ENCODE measurements around the gene UMPS.
"Not testable (repeated sequence)": the region's sequence is repeated elsewhere in the genome, so short reads cannot be mapped to it uniquely, and the experiment has no call there.

The UMPS gene

GRCh38 chr3:124775877-124776276 lies 45.6 kb downstream of the UMPS start:
- FAIRE-seq: no peak
- no peak for DNase-seq (ENCODE audit: extremely low spot score, insufficient read length, low read depth)

GRCh38 chr3:124776856-124777255 lies 46.6 kb downstream of the UMPS start:
- DNase-seq (ENCODE audit: extremely low spot score, insufficient read length, low read depth): no peak

GRCh38 chr3:124777762-124778470 lies 47.7 kb downstream of the UMPS start:
- DNase-seq (ENCODE audit: extremely low spot score, insufficient read length, low read depth): no peak
- FAIRE-seq: no peak

More at GRCh38 chr3:124776856-124777255, 46.6 kb downstream of the UMPS start:
- no peak for FAIRE-seq

- no peak for FAIRE-seq
- no peak for DNase-seq (ENCODE audit: extremely low spot score, insufficient read length, low read depth)
Measured at GRCh38 chr3:124779116-124779515, 48.9 kb downstream of the UMPS start.

- FAIRE-seq (no peak), DNase-seq (ENCODE audit: extremely low spot score, insufficient read length, low read depth) (no peak)
Measured at GRCh38 chr3:124779751-124780191, 49.5 kb downstream of the UMPS start.

- FAIRE-seq (no peak), DNase-seq (ENCODE audit: extremely low spot score, insufficient read length, low read depth) (no peak)
Measured at GRCh38 chr3:124780356-124780755, 50.1 kb downstream of the UMPS start.

- FAIRE-seq (peak; percentile 52), DNase-seq (ENCODE audit: extremely low spot score, insufficient read length, low read depth) (no peak)
Measured at GRCh38 chr3:124780761-124781475, 50.7 kb downstream of the UMPS start.

GRCh38 chr3:124781476-124782376 lies 51.5 kb downstream of the UMPS start:
- no peak for FAIRE-seq
- DNase-seq (ENCODE audit: extremely low spot score, insufficient read length, low read depth): no peak

GRCh38 chr3:124782377-124782712 lies 52.1 kb downstream of the UMPS start:
- DNase-seq (ENCODE audit: extremely low spot score, insufficient read length, low read depth); FAIRE-seq: not testable (repeated sequence)

GRCh38 chr3:124783696-124784095 lies 53.4 kb downstream of the UMPS start:
- DNase-seq (ENCODE audit: extremely low spot score, insufficient read length, low read depth) (no peak), FAIRE-seq (no peak)

GRCh38 chr3:124784686-124785382 lies 54.6 kb downstream of the UMPS start:
- peak; percentile 73 for FAIRE-seq

GRCh38 chr3:124785973-124786372 lies 55.7 kb downstream of the UMPS start:
- no peak for FAIRE-seq

More at GRCh38 chr3:124784686-124785382, 54.6 kb downstream of the UMPS start:
- peak; percentile 26 for DNase-seq (ENCODE audit: extremely low spot score, insufficient read length, low read depth)

GRCh38 chr3:124786511-124787241 lies 56.4 kb downstream of the UMPS start:
- no peak for FAIRE-seq
- DNase-seq (ENCODE audit: extremely low spot score, insufficient read length, low read depth): no peak

More at GRCh38 chr3:124785973-124786372, 55.7 kb downstream of the UMPS start:
- DNase-seq (ENCODE audit: extremely low spot score, insufficient read length, low read depth): no peak

- FAIRE-seq (no peak), DNase-seq (ENCODE audit: extremely low spot score, insufficient read length, low read depth) (no peak)
Measured at GRCh38 chr3:124787476-124788195, 57.4 kb downstream of the UMPS start.

- FAIRE-seq (no peak), DNase-seq (ENCODE audit: extremely low spot score, insufficient read length, low read depth) (no peak)
Measured at GRCh38 chr3:124788254-124788745, 58.0 kb downstream of the UMPS start.

GRCh38 chr3:124789103-124789502 lies 58.9 kb downstream of the UMPS start:
- DNase-seq (ENCODE audit: extremely low spot score, insufficient read length, low read depth); FAIRE-seq: not testable (repeated sequence)

- DNase-seq (ENCODE audit: extremely low spot score, insufficient read length, low read depth) (no peak), FAIRE-seq (no peak)
Measured at GRCh38 chr3:124791142-124791541, 60.9 kb downstream of the UMPS start.

- no peak for FAIRE-seq
Measured at GRCh38 chr3:124791639-124792151, 61.4 kb downstream of the UMPS start.

More at GRCh38 chr3:124791639-124792151, 61.4 kb downstream of the UMPS start:
- DNase-seq (ENCODE audit: extremely low spot score, insufficient read length, low read depth): no peak

All from GM18507 (cell line).